SU-DHL-6 (cell line): Measurements from ENCODE around the gene DIAPH3.

Experiments used
- H2AFZ ChIP-seq: fragments of 200-600 bp; sonication (generic); 2 replicates; pipeline ENCODE4 v1.6.1; 2014; ENCODE audit warnings: low read depth, mild to moderate bottlenecking, moderate library complexity, mixed read lengths, antibody characterized with exemption, low read length; ENCODE audit not compliant: severe bottlenecking
- H3F3A ChIP-seq: fragments of 200-600 bp; shearing (Covaris generic); 2 replicates; pipeline ENCODE4 v1.6.0; 2016; ENCODE audit warnings: antibody characterized with exemption, mild to moderate bottlenecking; ENCODE audit not compliant: insufficient read depth
- H3K27ac ChIP-seq: fragments of 200-600 bp; sonication (generic); 2 replicates; pipeline ENCODE4 v1.5.1; 2016; ENCODE audit warnings: low read depth, mild to moderate bottlenecking, low read length, moderate library complexity, mixed read lengths
- H3K27me3 ChIP-seq: fragments of 200-600 bp; sonication (generic), shearing (Covaris generic); 2 replicates; pipeline ENCODE4 v1.6.0; 2014; ENCODE audit warnings: mild to moderate bottlenecking, low read length
- H3K36me3 ChIP-seq: fragments of 200-600 bp; sonication (generic); 2 replicates; pipeline ENCODE4 v1.6.1; 2014; ENCODE audit warnings: mild to moderate bottlenecking, low read length, mixed read lengths
- H3K4me2 ChIP-seq: fragments of 300-600, 200-600 bp; shearing (Covaris generic), sonication (generic); 2 replicates; pipeline ENCODE4 v1.6.0; 2014; ENCODE audit warnings: low read length, low read depth, mild to moderate bottlenecking; ENCODE audit not compliant: poor library complexity, severe bottlenecking
- H3K4me3 ChIP-seq: fragments of 200-600 bp; sonication (generic); 2 replicates; pipeline ENCODE4 v1.5.1; 2014; ENCODE audit warnings: antibody characterized with exemption, low read length, mild to moderate bottlenecking, mixed read lengths; ENCODE audit not compliant: insufficient read depth, poor library complexity, severe bottlenecking
- H3K79me2 ChIP-seq: fragments of 200-600 bp; sonication (generic); 2 replicates; pipeline ENCODE4 v1.6.1; 2014; ENCODE audit warnings: mild to moderate bottlenecking, low read length, moderate library complexity; ENCODE audit not compliant: insufficient read depth
- H3K9ac ChIP-seq: fragments of 200-600 bp; sonication (generic); 2 replicates; pipeline ENCODE4 v1.7.0; 2014; ENCODE audit warnings: mild to moderate bottlenecking, low read length
- H3K9me2 ChIP-seq: fragments of 200-600 bp; sonication (generic); replicated peaks from 2 replicates; pipeline ENCODE4 v1.6.1; 2014; ENCODE audit warnings: low read length; ENCODE audit not compliant: insufficient read depth
- H3K9me3 ChIP-seq: fragments of 200-600 bp; sonication (generic); 2 replicates; pipeline ENCODE4 v1.6.1; 2014; ENCODE audit warnings: low read length, mixed read lengths; ENCODE audit not compliant: insufficient read depth
- H4K20me1 ChIP-seq: fragments of 200-600 bp; sonication (generic); 2 replicates; pipeline ENCODE4 v1.6.1; 2014; ENCODE audit warnings: low read depth, mild to moderate bottlenecking, antibody characterized with exemption, low read length, moderate library complexity, mixed read lengths
- EZH2phosphoT487 ChIP-seq: fragments of 200-600 bp; sonication (generic), shearing (Covaris generic); conservative IDR thresholded peaks from 2 replicates; pipeline ENCODE4 v1.6.1; 2018; ENCODE audit warnings: mild to moderate bottlenecking, antibody characterized with exemption, low read length, moderate library complexity, mixed read lengths
- TF ChIP-seq, protein P1 (sequence below): fragments of 200-600 bp; sonication (generic); IDR thresholded peaks from one replicate; pipeline ENCODE4 v1.5.1; 2017; ENCODE audit warnings: antibody characterized with exemption, mild to moderate bottlenecking, low read length, moderate library complexity; ENCODE audit not compliant: insufficient read depth, poor library complexity, severe bottlenecking

The DIAPH3 gene

GRCh38 chr13:59673286-59673685 is 490.4 kb downstream of the DIAPH3 start:
- TF ChIP-seq, protein P1, sequence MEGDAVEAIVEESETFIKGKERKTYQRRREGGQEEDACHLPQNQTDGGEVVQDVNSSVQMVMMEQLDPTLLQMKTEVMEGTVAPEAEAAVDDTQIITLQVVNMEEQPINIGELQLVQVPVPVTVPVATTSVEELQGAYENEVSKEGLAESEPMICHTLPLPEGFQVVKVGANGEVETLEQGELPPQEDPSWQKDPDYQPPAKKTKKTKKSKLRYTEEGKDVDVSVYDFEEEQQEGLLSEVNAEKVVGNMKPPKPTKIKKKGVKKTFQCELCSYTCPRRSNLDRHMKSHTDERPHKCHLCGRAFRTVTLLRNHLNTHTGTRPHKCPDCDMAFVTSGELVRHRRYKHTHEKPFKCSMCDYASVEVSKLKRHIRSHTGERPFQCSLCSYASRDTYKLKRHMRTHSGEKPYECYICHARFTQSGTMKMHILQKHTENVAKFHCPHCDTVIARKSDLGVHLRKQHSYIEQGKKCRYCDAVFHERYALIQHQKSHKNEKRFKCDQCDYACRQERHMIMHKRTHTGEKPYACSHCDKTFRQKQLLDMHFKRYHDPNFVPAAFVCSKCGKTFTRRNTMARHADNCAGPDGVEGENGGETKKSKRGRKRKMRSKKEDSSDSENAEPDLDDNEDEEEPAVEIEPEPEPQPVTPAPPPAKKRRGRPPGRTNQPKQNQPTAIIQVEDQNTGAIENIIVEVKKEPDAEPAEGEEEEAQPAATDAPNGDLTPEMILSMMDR, result no peak
- no peak for TF ChIP-seq EZH2phosphoT487
- Histone ChIP-seq H3K9ac (no peak overlapping the region), H4K20me1 (no peaks in the 10 kb centered on the region), H3K4me3 (no peak overlapping the region), H3K9me2 (no peaks in the 10 kb centered on the region), H2AFZ (no peak overlapping the region), H3K79me2 (no peaks in the 10 kb centered on the region), H3K4me2 (no peak overlapping the region), H3K27ac (no peak overlapping the region), H3K9me3 (no peaks in the 10 kb centered on the region), H3F3A (no peaks in the 10 kb centered on the region), H3K36me3 (no peaks in the 10 kb centered on the region), H3K27me3 (no peaks in the 10 kb centered on the region)

- no peaks in the 10 kb centered on the region for H3K27me3 ChIP-seq
- no peak overlapping the region for H3K4me2 ChIP-seq
- no peaks in the 10 kb centered on the region for H3K79me2 ChIP-seq
- no peaks in the 10 kb centered on the region for H4K20me1 ChIP-seq
- no peak overlapping the region for H3K27ac ChIP-seq
- TF ChIP-seq, protein P1, result no peak
- H3F3A ChIP-seq, result no peaks in the 10 kb centered on the region
- H3K4me3 ChIP-seq, result no peak overlapping the region
- no peaks in the 10 kb centered on the region for H3K9me2 ChIP-seq
- H3K9me3 ChIP-seq, result no peaks in the 10 kb centered on the region
- no peak overlapping the region for H3K9ac ChIP-seq
- no peak overlapping the region for H2AFZ ChIP-seq
- no peaks in the 10 kb centered on the region for H3K36me3 ChIP-seq
Measured at GRCh38 chr13:59672445-59672844, 491.3 kb downstream of the DIAPH3 start.

DNA sequence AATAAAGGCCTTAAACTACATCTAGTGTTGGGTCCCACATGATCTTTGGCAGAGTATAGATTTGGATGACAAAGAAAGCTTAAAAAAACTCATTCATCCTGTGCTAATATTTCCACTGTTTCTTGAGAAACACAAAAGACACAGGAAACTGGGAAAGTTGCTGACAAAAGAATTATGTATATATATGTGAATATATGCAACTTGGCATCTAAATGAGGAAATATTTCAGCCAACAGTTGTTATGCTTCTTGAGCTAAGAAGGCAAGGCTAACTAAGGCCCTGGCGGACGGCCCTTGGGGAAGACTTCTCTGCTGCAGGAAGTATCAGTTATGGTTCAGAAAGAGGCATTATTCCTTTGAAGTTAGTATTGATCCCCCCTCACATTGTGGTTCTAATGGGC is 491.8 kb downstream of the DIAPH3 start:
- H3K27ac ChIP-seq, result no peak overlapping the region

More for the DNA sequence above, 491.8 kb downstream of the DIAPH3 start:
- H3K4me3 ChIP-seq, result no peak overlapping the region
- H3F3A ChIP-seq, result no peaks in the 10 kb centered on the region
- TF ChIP-seq EZH2phosphoT487, result no peak
- TF ChIP-seq, protein P1, result no peak
- no peaks in the 10 kb centered on the region for H3K9me2 ChIP-seq
- H2AFZ ChIP-seq, result no peak overlapping the region
- no peaks in the 10 kb centered on the region for H4K20me1 ChIP-seq
- H3K4me2 ChIP-seq, result no peak overlapping the region
- no peaks in the 10 kb centered on the region for H3K27me3 ChIP-seq
- H3K9me3 ChIP-seq, result no peaks in the 10 kb centered on the region
- no peak overlapping the region for H3K9ac ChIP-seq
- H3K36me3 ChIP-seq, result no peaks in the 10 kb centered on the region
- H3K79me2 ChIP-seq, result no peaks in the 10 kb centered on the region
